H9 (cell line): ENCODE results near the gene BUB1. TPM values are rescaled to one million over a fixed set of nuclear protein-coding genes. Genes with fewer than 3 reads are reported as not detected.

Source experiments
- DNase-seq: peaks from one replicate; pipeline ENCODE4 v3.0.0-alpha.2; 2017
- H2AFZ ChIP-seq: one replicate; pipeline ENCODE4 v1.6.1; 2013; ENCODE audit warnings: mild to moderate bottlenecking, low read length, control low read depth, moderate library complexity
- H2AK5ac ChIP-seq: 2 replicates; pipeline ENCODE4 v1.6.1; 2013; ENCODE audit warnings: low read length, control low read depth, mixed read lengths; ENCODE audit not compliant: insufficient read length
- H2BK120ac ChIP-seq: one replicate; pipeline ENCODE4 v1.6.1; 2013; ENCODE audit warnings: low read depth, mild to moderate bottlenecking, low read length, control low read depth, inconsistent platforms; ENCODE audit not compliant: poor library complexity, severe bottlenecking
- H2BK12ac ChIP-seq: 2 replicates; pipeline ENCODE4 v1.6.1; 2013; ENCODE audit warnings: low read length, control low read depth, mixed read lengths, low read depth; ENCODE audit not compliant: insufficient read length
- H2BK15ac ChIP-seq: 2 replicates; pipeline ENCODE4 v1.6.1; 2013; ENCODE audit warnings: low read depth, low read length, control low read depth
- H2BK20ac ChIP-seq: one replicate; pipeline ENCODE4 v1.6.1; 2013; ENCODE audit warnings: low read depth, mild to moderate bottlenecking, low read length, control low read depth, inconsistent platforms; ENCODE audit not compliant: poor library complexity, severe bottlenecking
- H2BK5ac ChIP-seq: 2 replicates; pipeline ENCODE4 v1.6.1; 2013; ENCODE audit warnings: low read length, control low read depth, mixed read lengths; ENCODE audit not compliant: insufficient read length
- H3K14ac ChIP-seq: 2 replicates; pipeline ENCODE4 v1.6.1; 2013; ENCODE audit warnings: low read length, control low read depth; ENCODE audit not compliant: insufficient read depth
- H3K18ac ChIP-seq: 2 replicates; pipeline ENCODE4 v1.6.1; 2013; ENCODE audit warnings: low read depth, mild to moderate bottlenecking, mixed read lengths, low read length, control low read depth; ENCODE audit not compliant: insufficient read length
- H3K23ac ChIP-seq: 2 replicates; pipeline ENCODE4 v1.6.1; 2013; ENCODE audit warnings: low read length, control low read depth, mixed read lengths, low read depth; ENCODE audit not compliant: insufficient read length
- H3K23me2 ChIP-seq: 2 replicates; pipeline ENCODE4 v1.6.1; 2013; ENCODE audit warnings: low read depth, mild to moderate bottlenecking, mixed read lengths, low read length, control low read depth; ENCODE audit not compliant: insufficient read length, poor library complexity, severe bottlenecking
- H3K27ac ChIP-seq: 2 replicates; pipeline ENCODE4 v1.5.1; 2013; ENCODE audit warnings: low read length, control low read depth, mixed read lengths, low read depth; ENCODE audit not compliant: insufficient read length
- H3K27me3 ChIP-seq: 2 replicates; pipeline ENCODE4 v1.6.1; 2013; ENCODE audit warnings: low read length, control low read depth, inconsistent platforms; ENCODE audit not compliant: insufficient read depth
- H3K4ac ChIP-seq: 2 replicates; pipeline ENCODE4 v1.6.1; 2013; ENCODE audit warnings: low read depth, mild to moderate bottlenecking, control low read depth, inconsistent platforms, low read length, moderate library complexity
- H3K4me1 ChIP-seq: 2 replicates; pipeline ENCODE4 v1.6.1; 2013; ENCODE audit warnings: low read length, control low read depth, inconsistent platforms; ENCODE audit not compliant: insufficient read depth
- H3K4me2 ChIP-seq: 2 replicates; pipeline ENCODE4 v1.6.1; 2013; ENCODE audit warnings: low read length, control low read depth, mixed read lengths; ENCODE audit not compliant: insufficient read length, insufficient read depth
- H3K56ac ChIP-seq: 2 replicates; pipeline ENCODE4 v1.6.1; 2013; ENCODE audit warnings: low read depth, mild to moderate bottlenecking, mixed read lengths, low read length, control low read depth; ENCODE audit not compliant: insufficient read length
- H3K79me1 ChIP-seq: 2 replicates; pipeline ENCODE4 v1.6.1; 2013; ENCODE audit warnings: low read depth, mild to moderate bottlenecking, moderate library complexity, low read length, control low read depth, inconsistent platforms; ENCODE audit not compliant: insufficient read depth, poor library complexity, severe bottlenecking
- H3K79me2 ChIP-seq: 2 replicates; pipeline ENCODE4 v1.6.1; 2013; ENCODE audit warnings: low read length, control low read depth, inconsistent platforms; ENCODE audit not compliant: insufficient read depth
- H3K9ac ChIP-seq: 2 replicates; pipeline ENCODE4 v1.6.1; 2013; ENCODE audit warnings: low read length, control low read depth, mixed read lengths; ENCODE audit not compliant: insufficient read length; ENCODE audit errors: extremely low read depth
- H3K9me3 ChIP-seq: one replicate; pipeline ENCODE4 v1.6.1; 2013; ENCODE audit warnings: low read depth, low read length, inconsistent platforms; ENCODE audit not compliant: control insufficient read depth
- H3T11ph ChIP-seq: one replicate; pipeline ENCODE4 v1.6.1; 2013; ENCODE audit warnings: mild to moderate bottlenecking, low read length, control low read depth, inconsistent platforms
- H4K20me1 ChIP-seq: one replicate; pipeline ENCODE4 v1.6.1; 2013; ENCODE audit not compliant: control insufficient read depth, insufficient read length, insufficient read depth
- H4K5ac ChIP-seq: 2 replicates; pipeline ENCODE4 v1.6.1; 2013; ENCODE audit warnings: low read depth, mild to moderate bottlenecking, mixed read lengths, low read length, control low read depth; ENCODE audit not compliant: insufficient read length
- H4K8ac ChIP-seq: replicated peaks from 2 replicates; pipeline ENCODE4 v1.6.1; 2013; ENCODE audit warnings: low read length, control low read depth, mixed read lengths, low read depth; ENCODE audit not compliant: insufficient read length
- H4K91ac ChIP-seq: 2 replicates; pipeline ENCODE4 v1.6.1; 2013; ENCODE audit warnings: low read depth, mild to moderate bottlenecking, moderate library complexity, mixed read lengths, low read length, control low read depth; ENCODE audit not compliant: insufficient read length
- H3K27ac Mint-ChIP-seq, 3 experiments: 2 replicates in 2 of 3; 3 replicates in 1 of 3; pipeline ENCODE4 v1.8.0; 2020 to 2021; ENCODE audit warnings: mixed read lengths in 3 of 3, mild to moderate bottlenecking in 1 of 3, moderate library complexity in 1 of 3
- H3K27me3 Mint-ChIP-seq: 2 replicates; pipeline ENCODE4 v1.8.0; 2021; ENCODE audit warnings: low read depth, mild to moderate bottlenecking, moderate library complexity, mixed read lengths
- H3K36me3 Mint-ChIP-seq, 3 experiments: 2 replicates in 2 of 3; 3 replicates in 1 of 3; pipeline ENCODE4 v1.8.0; 2020 to 2021; ENCODE audit warnings: low read depth in 3 of 3, mixed read lengths in 3 of 3; ENCODE audit not compliant: insufficient read depth in 1 of 3
- H3K4me1 Mint-ChIP-seq, 2 experiments: 2 replicates each; pipeline ENCODE4 v1.8.0; 2020; ENCODE audit warnings: mixed read lengths in 2 of 2
- H3K4me3 Mint-ChIP-seq, 2 experiments: 2 replicates in 1 of 2; 3 replicates in 1 of 2; pipeline ENCODE4 v1.8.0; 2020 to 2021; ENCODE audit warnings: mild to moderate bottlenecking in 2 of 2, mixed read lengths in 2 of 2, moderate library complexity in 1 of 2
- H3K9me3 Mint-ChIP-seq, 2 experiments: 2 replicates in 1 of 2; 3 replicates in 1 of 2; pipeline ENCODE4 v1.8.0; 2020; ENCODE audit warnings: mild to moderate bottlenecking in 2 of 2, mixed read lengths in 2 of 2, moderate library complexity in 1 of 2
- CTCF ChIP-seq: fragments of 200-600 bp; sonication (generic); conservative IDR thresholded peaks from 3 replicates; pipeline ENCODE4 v1.8.0; 2021; ENCODE audit warnings: antibody characterized with exemption, mild to moderate bottlenecking
- WGBS: extraction: QIAGEN DNeasy Blood & Tissue Kit; methylation state at CpG from one replicate; pipeline ENCODE4 v1.1.7; 2013; ENCODE audit warnings: missing lambda C conversion rate, low lambda C conversion rate, mixed read lengths; ENCODE audit not compliant: insufficient read length; ENCODE audit errors: extremely low coverage; 5-methylcytosine and 5-hydroxymethylcytosine counted together
- total RNA-seq: library from RNA; stranded (reverse); gene quantifications from 2 replicates; pipeline ENCODE4 v1.2.1, GENCODE V29; 2021

BUB1 gene
- total RNA-seq, 1 experiment from 2014 or later: 144 TPM

GRCh38 chr2:110708455-110708854 is 30.6 kb upstream of the BUB1 start:
- no CpG with 5 or more reads among the region's 1 CpG for WGBS
- Histone ChIP-seq H3K79me1 (no peaks in the 10 kb centered on the region), H2BK15ac (no peak overlapping the region), H3K56ac (no peak overlapping the region), H3K4me1 (no peaks in the 10 kb centered on the region), H4K91ac (no peak overlapping the region), H3K23me2 (no peaks in the 10 kb centered on the region), H3T11ph (no peak overlapping the region), H2BK5ac (no peak overlapping the region), H2BK120ac (no peak overlapping the region), H3K79me2 (no peaks in the 10 kb centered on the region), H2BK12ac (no peak overlapping the region), H2AFZ (no peak overlapping the region), H4K8ac (no peak overlapping the region), H3K9me3 (no peaks in the 10 kb centered on the region), H3K14ac (no peak overlapping the region), H3K4ac (no peak overlapping the region), H3K27me3 (no peaks in the 10 kb centered on the region), H4K5ac (no peak overlapping the region), H3K9ac (no peak overlapping the region), H3K27ac (no peak overlapping the region), H3K18ac (no peak overlapping the region), H3K4me2 (no peak overlapping the region), H2BK20ac (no peak overlapping the region), H2AK5ac (no peak overlapping the region), H4K20me1 (no peaks in the 10 kb centered on the region), H3K23ac (no peak overlapping the region)
- H3K36me3 Mint-ChIP-seq: no peaks in the 10 kb centered on the region
- no peak for DNase-seq
- no peak overlapping the region; a peak in 2 of 7 replicates for H3K27ac Mint-ChIP-seq
- no peaks in the 10 kb centered on the region for H3K9me3 Mint-ChIP-seq
- peaks cover 6 to 7% of the 10 kb centered on the region in 2 experiments for H3K4me1 Mint-ChIP-seq
- peaks cover 9% of the 10 kb centered on the region for H3K27me3 Mint-ChIP-seq
- no peak for TF ChIP-seq CTCF
- H3K4me3 Mint-ChIP-seq: no peak overlapping the region
